Endothelial cell of hepatic sinusoid (primary cell): ENCODE measurements around the gene MRGPRX4.

Experiments
- in situ Hi-C: cut with HindIII; loops from 2 replicates; pipeline ENCODE4 v1.10.0; 2017; ENCODE audit warnings: low sequenced_read_pairs

The MRGPRX4 gene

GRCh38 chr11:18204771-18205170, 32.1 kb downstream of the MRGPRX4 start:
- in situ Hi-C loops = no loop called here

- in situ Hi-C loops = no loop called here
Observed at GRCh38 chr11:18209058-18209457, 36.4 kb downstream of the MRGPRX4 start.

GRCh38 chr11:18221274-18221876, 48.7 kb downstream of the MRGPRX4 start:
- in situ Hi-C loops = no loop called here

- in situ Hi-C loops = no loop called here
Observed at GRCh38 chr11:18222814-18223421, 50.3 kb downstream of the MRGPRX4 start.
